ENCODE measurements around the gene PDZRN3. TPM values are rescaled to one million over a fixed set of nuclear protein-coding genes. Genes with fewer than 3 reads are reported as not detected.

The PDZRN3 gene
- total RNA-seq, 1 experiment from 2014 or later, result not detected

DNA sequence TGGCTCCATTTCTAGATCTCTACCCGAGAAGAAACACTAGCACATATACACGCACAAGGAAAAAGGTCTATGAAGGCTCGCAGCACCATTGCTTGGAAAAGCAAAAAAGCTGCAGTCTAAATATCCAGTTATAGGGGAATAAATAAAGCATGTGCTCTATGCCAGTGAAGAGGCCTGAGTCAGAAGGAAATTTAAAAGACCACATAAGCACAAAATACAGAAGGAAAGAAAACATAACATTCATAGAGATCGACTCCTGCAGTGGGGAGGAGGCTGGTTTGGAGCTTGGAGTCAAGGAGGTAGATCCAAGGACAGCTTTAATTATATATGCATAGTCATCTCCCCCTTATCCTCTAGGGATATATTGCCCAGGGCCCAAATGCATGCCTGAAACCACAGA lies 114.4 kb downstream of the PDZRN3 start:
- DNase-seq (ENCODE audit: low read depth, low spot score) (no peak), ATAC-seq (no peak)
- CTCF ChIA-PET, result no interaction called here
- intact Hi-C loops (cut with micrococcal nuclease; ENCODE audit: unreplicated experiment), result no loop called here
- H3K4me1 ChIP-seq (ENCODE audit: control insufficient read depth, insufficient read depth, low read length), result no peaks in the 10 kb centered on the region
- H3K36me3 ChIP-seq (ENCODE audit: control insufficient read depth, insufficient read depth, low read length), result no peaks in the 10 kb centered on the region
- in situ Hi-C loops (cut with HindIII; ENCODE audit: low pct_unique_long_range_greater_than_20kb, low sequenced_read_pairs), result no loop called here
- no TSS peak for BruUV-seq (replicated peaks)
- POLR2A ChIA-PET, result no interaction called here
- TF ChIP-seq, protein P1, sequence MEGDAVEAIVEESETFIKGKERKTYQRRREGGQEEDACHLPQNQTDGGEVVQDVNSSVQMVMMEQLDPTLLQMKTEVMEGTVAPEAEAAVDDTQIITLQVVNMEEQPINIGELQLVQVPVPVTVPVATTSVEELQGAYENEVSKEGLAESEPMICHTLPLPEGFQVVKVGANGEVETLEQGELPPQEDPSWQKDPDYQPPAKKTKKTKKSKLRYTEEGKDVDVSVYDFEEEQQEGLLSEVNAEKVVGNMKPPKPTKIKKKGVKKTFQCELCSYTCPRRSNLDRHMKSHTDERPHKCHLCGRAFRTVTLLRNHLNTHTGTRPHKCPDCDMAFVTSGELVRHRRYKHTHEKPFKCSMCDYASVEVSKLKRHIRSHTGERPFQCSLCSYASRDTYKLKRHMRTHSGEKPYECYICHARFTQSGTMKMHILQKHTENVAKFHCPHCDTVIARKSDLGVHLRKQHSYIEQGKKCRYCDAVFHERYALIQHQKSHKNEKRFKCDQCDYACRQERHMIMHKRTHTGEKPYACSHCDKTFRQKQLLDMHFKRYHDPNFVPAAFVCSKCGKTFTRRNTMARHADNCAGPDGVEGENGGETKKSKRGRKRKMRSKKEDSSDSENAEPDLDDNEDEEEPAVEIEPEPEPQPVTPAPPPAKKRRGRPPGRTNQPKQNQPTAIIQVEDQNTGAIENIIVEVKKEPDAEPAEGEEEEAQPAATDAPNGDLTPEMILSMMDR (IDR thresholded peaks at IDR 0.05), result no peak
- TF ChIP-seq SIN3A (IDR thresholded peaks at IDR 0.05; ENCODE audit: borderline replicate concordance, insufficient read depth, low read depth, low read length) (no peak), REST (IDR thresholded peaks at IDR 0.05; ENCODE audit: insufficient read depth in 1 of 2, low read depth in 2 of 2, low read length in 1 of 2) (no peak), TCF7L2 (IDR thresholded peaks at IDR 0.05; ENCODE audit: low read depth, low read length) (no peak), POLR2AphosphoS5 (IDR thresholded peaks at IDR 0.05; ENCODE audit: low read depth, low read length) (no peak)
- H3K9me3 ChIP-seq (ENCODE audit: control insufficient read depth, insufficient read depth, low read depth, low read length), result no peaks in the 10 kb centered on the region
- H3K27me3 ChIP-seq (ENCODE audit: control insufficient read depth, insufficient read depth, low read length), result no peaks in the 10 kb centered on the region
- H3K27ac ChIP-seq (ENCODE audit: low read length), result no peak overlapping the region
- H3K4me3 ChIP-seq (ENCODE audit: low read depth in 2 of 2, low read length in 2 of 2), result no peak overlapping the region

- H3K27ac ChIP-seq (ENCODE audit: low read length), result no peak overlapping the region
- ChIA-PET CTCF (no interaction called here), POLR2A (no interaction called here)
- no peak for TF ChIP-seq REST (IDR thresholded peaks at IDR 0.05; ENCODE audit: insufficient read depth in 1 of 2, low read depth in 2 of 2, low read length in 1 of 2)
- no peak for TF ChIP-seq TCF7L2 (IDR thresholded peaks at IDR 0.05; ENCODE audit: low read depth, low read length)
- no peak for TF ChIP-seq SIN3A (IDR thresholded peaks at IDR 0.05; ENCODE audit: borderline replicate concordance, insufficient read depth, low read depth, low read length)
- TF ChIP-seq, protein P1 (IDR thresholded peaks at IDR 0.05), result no peak
- no peak for TF ChIP-seq POLR2AphosphoS5 (IDR thresholded peaks at IDR 0.05; ENCODE audit: low read depth, low read length)
- H3K27me3 ChIP-seq (ENCODE audit: control insufficient read depth, insufficient read depth, low read length), result no peaks in the 10 kb centered on the region
- no peak for DNase-seq (ENCODE audit: low read depth, low spot score)
- ATAC-seq, result no peak
- no TSS peak for BruUV-seq (replicated peaks)
- H3K36me3 ChIP-seq (ENCODE audit: control insufficient read depth, insufficient read depth, low read length), result no peaks in the 10 kb centered on the region
- H3K4me1 ChIP-seq (ENCODE audit: control insufficient read depth, insufficient read depth, low read length), result no peaks in the 10 kb centered on the region
- H3K4me3 ChIP-seq (ENCODE audit: low read depth in 2 of 2, low read length in 2 of 2), result no peak overlapping the region
- in situ Hi-C loops (cut with HindIII; ENCODE audit: low pct_unique_long_range_greater_than_20kb, low sequenced_read_pairs) (no loop called here), intact Hi-C loops (cut with micrococcal nuclease; ENCODE audit: unreplicated experiment) (loop anchor here (5.0 kb wide), 1 partner anchor 337 kb away; no protein-coding TSS in a partner anchor)
- no peaks in the 10 kb centered on the region for H3K9me3 ChIP-seq (ENCODE audit: control insufficient read depth, insufficient read depth, low read depth, low read length)
Observed at GRCh38 chr3:73509816-73510215, 114.9 kb downstream of the PDZRN3 start.
